GOT3 (cell line): ENCODE measurements around the gene CNTNAP2.

ENCODE experiments used
- DNase-seq: peaks from one replicate; lab custom pipeline; 2025; ENCODE audit warnings: mixed read lengths; lab: John Stamatoyannopoulos, UW

Gene CNTNAP2

GRCh38 chr7:147852833-147853232, 1736.2 kb downstream of the CNTNAP2 start:
- DNase-seq, result no peak

DNA sequence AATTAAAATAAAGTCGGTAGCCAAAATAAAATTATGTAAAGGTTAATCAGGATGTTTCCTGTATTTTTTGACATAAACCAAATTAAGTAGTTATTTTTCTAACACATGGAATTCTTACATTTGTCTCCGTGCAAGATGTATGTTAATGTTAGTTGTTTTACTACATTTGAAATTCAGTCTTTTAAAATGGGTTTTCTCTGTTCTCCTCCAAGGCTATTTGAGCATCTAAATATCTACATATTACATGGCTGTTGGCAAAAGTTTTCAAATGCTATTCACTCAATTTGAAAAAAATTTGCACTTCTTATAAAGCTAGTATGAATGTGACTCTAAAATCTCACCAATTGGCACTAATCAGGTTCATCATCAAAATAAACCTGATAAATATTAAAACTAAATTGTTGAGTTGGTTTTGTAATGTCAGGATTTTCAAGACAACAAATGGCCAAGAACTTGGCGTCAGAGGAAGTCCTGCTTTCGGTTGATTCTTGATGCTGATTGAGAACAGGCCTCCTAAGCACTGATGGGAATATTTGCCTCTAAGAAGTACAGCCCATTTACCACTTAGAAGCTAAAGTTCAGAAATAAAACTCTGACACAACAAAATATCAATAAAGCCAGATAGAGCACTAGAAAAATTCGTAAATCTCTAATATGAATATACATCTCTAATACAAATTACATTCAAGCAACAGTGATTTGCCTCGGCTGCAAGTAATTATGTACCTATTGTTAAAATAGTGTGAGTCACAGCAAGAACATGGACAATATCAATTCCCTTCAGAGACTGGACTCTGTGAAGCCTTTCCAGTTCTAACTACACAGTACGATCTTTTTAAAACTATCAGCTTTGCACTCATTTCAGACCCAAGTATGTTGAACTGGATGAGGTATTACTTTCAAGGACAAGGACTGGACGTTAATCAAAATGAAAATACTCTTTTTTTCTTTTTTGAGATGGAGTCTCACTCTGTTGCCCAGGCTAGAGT, 1740.8 kb downstream of the CNTNAP2 start:
- DNase-seq, result no peak

DNA sequence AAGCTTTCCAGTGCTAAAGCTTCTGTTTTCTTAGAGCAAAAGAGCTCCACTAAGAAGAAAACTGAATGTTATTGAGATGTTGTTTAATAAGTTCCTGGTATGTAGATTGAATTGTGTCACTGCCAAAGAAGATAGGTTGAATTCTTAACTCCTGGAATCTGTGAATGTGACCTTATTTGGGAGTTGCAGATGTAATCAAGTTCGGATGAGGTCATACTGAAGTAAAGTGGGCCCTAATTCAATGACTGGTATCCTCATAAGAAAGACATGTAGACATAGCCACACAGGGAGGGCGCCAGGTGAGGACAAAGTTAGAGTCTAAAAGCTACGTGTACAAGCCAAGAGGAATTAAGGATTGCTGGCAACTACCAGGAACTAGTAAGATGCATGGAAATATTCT, 1741.8 kb downstream of the CNTNAP2 start:
- DNase-seq, result no peak

DNA sequence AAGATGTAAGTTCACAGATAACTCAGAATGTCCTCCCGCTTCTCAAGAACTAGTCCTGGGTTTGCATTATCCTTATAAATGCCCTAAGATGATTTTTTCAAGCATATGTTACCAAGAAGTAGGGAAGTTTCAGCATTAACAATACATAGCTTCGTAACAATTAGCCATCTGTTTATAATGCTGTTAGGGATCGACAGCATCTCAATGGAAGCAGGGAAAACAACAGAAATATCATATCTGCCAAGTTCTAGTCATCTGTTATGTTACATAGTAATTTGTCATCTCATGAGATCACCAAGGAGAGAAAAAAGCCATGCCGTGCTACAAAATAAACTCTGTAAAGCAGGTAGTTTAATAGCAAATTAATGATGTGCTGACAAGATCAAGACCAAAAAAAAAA, 1742.4 kb downstream of the CNTNAP2 start:
- no peak for DNase-seq

DNA sequence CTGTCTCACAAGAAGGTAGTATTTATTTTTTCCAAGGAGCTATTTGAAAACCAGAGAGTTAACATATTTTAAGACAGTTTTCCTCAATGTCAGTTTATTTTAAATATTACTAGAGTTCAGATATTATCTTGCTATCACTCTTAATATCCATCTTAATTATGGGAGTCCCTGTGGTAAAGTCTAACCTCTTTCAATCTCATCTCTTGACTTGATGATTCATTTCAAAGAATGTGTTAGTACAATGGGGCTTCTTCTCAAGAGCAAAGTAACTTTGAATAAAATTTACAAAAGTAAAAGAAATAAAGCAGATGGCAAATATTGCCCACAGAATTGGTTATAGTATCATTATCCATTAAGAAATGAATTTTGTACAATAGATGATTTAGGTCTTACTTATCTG, 1742.9 kb downstream of the CNTNAP2 start:
- no peak for DNase-seq

DNA sequence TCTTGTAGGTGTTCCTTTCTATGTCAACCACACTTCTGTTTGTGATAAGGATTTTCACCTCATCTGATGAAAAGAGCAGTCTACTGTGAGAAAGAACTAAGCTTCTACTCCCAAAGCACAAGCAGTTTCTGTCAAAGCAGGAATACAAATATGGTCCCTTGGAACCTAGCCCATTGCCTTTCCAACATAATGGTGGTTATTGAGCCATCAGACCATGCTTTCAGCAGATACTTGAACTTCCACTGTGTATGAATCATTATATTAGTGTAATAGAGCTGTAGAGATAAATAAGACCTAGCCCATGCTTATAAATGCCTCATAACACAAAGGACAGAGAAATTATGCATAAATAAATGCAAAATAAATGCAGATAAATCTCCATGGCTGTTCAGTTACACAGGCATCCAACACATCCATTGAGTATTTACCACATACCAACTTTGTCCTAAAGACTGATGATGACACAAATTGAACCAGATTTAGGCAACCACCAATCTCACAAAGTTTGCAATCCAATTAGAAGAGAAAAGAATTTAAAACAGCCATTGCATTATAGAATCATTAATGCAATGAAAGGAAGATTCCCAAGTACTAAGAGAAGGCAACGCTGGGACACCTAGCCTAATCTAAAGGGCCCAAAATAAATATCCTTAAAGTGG, 1744.6 kb downstream of the CNTNAP2 start:
- no peak for DNase-seq

DNA sequence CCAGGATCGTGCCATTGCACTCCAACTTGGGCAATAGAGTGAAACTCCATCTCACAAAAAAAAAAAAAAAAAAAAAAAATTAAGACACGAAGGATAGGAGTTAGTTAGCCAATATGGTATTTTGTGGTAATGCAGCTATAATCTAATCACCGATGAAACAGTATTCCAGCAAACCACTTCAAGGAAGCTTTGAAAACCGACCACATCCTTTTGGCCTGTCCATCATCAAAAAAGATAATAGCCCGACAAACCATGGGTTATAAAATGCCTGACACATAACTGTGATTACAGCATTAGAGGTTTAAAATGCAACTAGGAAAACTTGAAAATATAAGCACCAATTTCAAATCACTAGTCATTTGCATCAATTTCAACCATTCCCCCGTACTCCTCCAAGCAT, 1745.3 kb downstream of the CNTNAP2 start:
- DNase-seq, result no peak

DNA sequence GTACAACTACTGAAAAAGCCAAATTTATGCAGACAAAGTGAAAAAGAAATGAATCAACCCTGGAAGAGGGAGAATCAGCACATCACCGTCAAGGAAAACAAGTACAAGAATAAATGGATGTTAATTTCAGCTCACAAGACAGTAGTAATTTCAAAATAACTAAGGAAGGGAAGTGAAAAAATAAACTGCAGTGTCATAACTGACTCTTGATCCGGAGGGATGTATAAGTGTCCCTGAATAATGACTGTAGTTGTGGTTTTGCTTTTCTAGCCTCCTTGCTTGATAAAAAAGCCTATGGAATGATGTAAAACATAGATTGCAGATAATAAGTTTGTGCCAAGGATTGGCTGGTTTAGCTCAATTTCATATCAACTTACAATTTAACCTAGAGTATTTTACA, 1752.9 kb downstream of the CNTNAP2 start:
- no peak for DNase-seq

DNA sequence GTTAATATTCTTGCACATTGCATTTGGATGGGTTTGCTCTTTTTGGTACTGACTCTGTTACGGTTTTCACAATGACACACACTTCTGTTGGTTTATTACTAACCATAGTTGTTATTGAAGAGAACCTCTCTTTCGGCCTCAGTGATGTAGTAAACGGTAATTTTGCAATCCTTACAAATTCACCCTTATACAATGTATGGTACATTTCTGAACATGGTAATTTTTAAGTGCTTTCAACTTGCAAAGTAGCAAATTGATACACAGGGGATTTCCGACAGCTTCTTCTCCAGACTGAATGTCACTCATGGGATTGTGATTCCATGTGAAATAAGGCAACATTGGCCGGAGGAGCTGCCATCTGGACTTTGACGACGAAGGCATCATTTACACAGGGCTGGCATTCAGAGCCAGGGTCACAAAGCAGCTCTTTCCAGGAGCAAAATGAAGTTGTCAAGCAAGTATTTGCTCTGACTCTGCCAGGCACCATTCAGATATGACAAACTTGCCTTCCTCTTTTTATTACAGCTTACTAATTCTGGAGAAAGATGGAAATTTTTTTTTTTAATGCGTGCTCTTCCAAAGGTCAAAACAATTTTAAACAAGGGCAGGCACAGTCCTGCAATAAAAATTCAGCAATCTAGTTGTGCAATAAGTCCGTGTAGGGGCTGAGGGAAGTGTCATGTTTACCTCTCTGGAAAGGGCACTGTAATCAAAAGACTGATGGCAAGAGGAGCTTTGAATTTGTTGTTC, 1762.5 kb downstream of the CNTNAP2 start:
- no peak for DNase-seq

DNA sequence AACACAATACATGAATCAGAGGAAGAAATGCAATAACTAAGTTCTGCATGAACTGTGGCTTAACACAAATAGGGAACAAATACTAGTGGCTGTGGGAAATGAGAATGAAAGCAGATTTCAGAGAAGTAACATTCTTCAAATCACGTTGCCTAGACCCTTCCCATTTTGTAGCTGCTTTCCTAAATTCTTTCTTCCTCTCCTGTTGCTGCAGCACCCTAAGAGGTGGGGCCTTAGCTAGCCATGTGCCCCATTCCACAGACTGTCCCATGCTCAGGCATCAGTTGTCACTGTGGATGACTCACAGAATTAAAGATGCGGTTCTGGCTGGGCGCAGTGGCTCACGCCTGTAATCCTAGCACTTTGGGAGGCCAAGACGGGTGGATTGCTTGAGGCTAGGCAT, 1769.3 kb downstream of the CNTNAP2 start:
- DNase-seq, result no peak

- DNase-seq, result no peak
Measured at GRCh38 chr7:147894271-147894670, 1777.7 kb downstream of the CNTNAP2 start.

DNA sequence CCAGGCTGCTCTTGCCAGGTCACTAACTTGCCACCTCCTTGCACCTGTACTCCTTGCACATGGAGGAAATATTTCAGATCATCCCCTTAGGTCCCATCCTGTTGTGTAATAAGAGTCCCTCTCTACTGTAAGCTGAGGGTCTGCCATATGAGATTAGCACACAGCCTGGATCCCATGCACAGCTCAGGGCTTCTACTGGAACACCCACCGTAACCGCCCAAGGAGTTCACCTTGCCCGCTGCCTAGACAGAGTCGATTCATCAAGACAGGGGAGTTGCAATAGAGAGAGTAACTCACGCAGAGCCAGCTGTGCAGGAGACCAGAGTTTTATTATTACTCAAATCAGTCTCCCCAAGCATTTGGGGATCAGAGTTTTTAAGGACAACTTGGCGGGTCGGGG, 1779.5 kb downstream of the CNTNAP2 start:
- DNase-seq, result no peak

DNA sequence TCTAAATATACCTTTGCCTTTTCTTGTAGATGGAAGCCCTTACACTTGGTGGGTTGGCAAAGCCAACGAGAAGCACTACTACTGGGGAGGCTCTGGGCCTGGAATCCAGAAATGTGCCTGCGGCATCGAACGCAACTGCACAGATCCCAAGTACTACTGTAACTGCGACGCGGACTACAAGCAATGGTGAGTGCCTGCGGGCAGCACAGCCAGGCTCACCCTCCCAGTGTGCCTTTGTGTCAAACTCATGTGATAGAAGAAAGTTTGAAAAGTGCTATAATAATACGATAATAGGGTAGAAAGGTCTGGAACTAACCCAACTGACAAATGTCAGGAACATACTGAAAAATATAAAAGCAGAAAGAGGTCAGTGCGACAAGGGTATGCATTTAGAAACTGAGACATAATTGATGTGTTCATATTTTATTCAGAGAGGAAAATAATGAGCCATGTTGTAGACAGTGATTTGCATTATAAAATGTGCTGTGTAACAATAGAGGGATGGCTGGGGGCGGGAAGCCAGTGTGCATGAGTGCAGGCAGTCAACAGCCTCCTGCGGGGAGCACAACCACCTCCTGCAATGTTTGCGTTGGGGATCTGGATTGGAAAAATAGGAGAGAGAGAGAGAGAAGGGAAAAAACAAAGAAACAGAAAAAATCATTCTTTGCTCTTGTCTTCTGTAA, 1787.1 kb downstream of the CNTNAP2 start:
- DNase-seq, result no peak

DNA sequence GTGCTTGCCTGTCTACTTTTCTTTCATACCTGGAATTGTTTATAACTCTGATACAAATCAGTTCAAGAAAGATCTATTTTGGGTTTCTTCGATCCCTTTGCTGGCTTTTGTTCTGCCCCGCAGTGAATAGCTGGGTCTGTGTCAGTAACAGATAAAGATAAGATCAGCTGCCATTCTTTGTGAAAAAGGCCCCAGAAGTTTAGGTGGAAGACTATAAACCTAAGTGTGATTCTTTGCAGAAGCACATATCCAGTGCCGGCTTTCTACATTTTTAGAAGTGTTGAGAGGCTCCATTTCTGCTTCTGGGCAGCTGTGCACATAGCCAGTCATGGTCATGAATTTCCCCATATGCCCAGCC, 1787.6 kb downstream of the CNTNAP2 start:
- DNase-seq, result no peak

- DNase-seq, result no peak
Measured at GRCh38 chr7:147909431-147910148, 1793.0 kb downstream of the CNTNAP2 start.

- DNase-seq, result no peak
Measured at GRCh38 chr7:147911201-147911601, 1794.6 kb downstream of the CNTNAP2 start.

GRCh38 chr7:147912291-147912690, 1795.7 kb downstream of the CNTNAP2 start:
- DNase-seq, result no peak

GRCh38 chr7:147912946-147913638, 1796.5 kb downstream of the CNTNAP2 start:
- DNase-seq, result no peak

GRCh38 chr7:147915781-147916180, 1799.2 kb downstream of the CNTNAP2 start:
- no peak for DNase-seq

GRCh38 chr7:147916573-147916972, 1800.0 kb downstream of the CNTNAP2 start:
- no peak for DNase-seq

- no peak for DNase-seq
Measured at GRCh38 chr7:147923841-147924240, 1807.2 kb downstream of the CNTNAP2 start.
